Ecto neural progenitor cell (in vitro differentiated cells): ENCODE measurements around the gene PIANP.
"Not testable (repeated sequence)": the region's sequence is repeated elsewhere in the genome, so short reads cannot be mapped to it uniquely, and the experiment has no call there.

ENCODE experiments used
- DNase-seq: peaks from one replicate; pipeline ENCODE4 v3.0.0-alpha.2; 2018; ENCODE audit warnings: low spot score

PIANP gene

GRCh38 chr12:6708351-6708750 is 7.7 kb upstream of the PIANP start:
- not testable (repeated sequence) for DNase-seq

DNA sequence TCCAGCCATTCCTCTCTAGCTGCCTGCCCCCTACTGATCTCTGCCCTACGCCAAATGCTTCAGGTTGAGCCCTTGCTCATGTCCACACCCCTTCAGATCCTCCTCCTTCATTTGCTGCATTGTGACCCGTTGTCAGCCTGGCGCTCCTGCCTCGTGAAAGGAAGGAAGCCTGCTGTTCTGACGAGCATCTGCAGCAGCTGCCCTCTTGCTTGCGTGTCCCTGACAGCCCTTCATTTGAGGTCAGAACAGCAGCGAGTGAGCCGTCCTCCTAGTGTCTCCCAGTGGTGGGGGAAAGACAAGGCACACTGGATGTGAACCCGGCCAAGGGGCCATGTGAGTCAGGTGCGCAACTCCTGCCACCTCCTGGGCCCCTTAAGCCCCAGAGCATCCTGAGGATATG is 3.0 kb upstream of the PIANP start:
- peak; percentile 66 for DNase-seq

- DNase-seq: peak; percentile 58
Measured at GRCh38 chr12:6701078-6701768, 608 bp upstream of the PIANP start.

GRCh38 chr12:6699989-6700645 is 498 bp downstream of the PIANP start:
- DNase-seq: peak; percentile 82

DNA sequence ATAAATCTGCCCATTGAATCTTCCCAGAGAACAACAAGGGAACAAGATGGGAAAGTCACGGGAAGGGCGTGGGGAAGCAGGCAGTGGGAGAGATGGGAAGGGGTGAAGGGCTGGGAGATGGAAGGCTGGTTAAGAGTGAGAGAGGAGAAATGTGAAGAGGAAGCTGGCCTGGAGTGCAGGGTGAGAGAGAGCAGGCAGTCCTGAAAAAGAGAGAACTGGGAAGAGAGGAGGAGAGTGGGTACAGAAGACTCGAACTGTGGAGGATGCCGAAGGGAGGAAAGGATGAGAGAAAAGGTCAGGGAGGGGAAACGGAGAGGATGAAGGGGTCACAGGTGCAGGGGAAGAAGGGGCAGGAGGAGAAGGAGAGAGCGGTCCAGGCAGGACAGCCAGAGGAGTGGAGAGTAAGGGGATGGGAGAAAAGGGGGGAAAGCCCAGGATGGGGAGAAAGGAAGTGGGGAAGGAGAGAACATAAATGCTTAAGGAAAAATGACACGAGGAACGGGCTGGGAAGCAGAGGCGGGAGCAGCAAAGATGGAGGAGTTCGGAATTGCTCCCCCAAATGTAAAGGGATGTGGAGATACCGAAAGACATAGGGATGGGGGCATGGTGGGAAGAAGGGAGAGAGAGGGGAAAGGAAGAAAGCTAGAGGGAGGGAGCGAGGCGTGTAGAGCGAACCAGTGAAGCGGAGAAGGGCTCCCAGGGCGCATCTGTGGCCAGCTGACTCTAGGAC is 1.2 kb downstream of the PIANP start:
- DNase-seq: no peak

GRCh38 chr12:6698352-6699046 is 2.1 kb downstream of the PIANP start:
- no peak for DNase-seq

GRCh38 chr12:6697584-6698351 is 2.8 kb downstream of the PIANP start:
- DNase-seq: peak; percentile 70

DNA sequence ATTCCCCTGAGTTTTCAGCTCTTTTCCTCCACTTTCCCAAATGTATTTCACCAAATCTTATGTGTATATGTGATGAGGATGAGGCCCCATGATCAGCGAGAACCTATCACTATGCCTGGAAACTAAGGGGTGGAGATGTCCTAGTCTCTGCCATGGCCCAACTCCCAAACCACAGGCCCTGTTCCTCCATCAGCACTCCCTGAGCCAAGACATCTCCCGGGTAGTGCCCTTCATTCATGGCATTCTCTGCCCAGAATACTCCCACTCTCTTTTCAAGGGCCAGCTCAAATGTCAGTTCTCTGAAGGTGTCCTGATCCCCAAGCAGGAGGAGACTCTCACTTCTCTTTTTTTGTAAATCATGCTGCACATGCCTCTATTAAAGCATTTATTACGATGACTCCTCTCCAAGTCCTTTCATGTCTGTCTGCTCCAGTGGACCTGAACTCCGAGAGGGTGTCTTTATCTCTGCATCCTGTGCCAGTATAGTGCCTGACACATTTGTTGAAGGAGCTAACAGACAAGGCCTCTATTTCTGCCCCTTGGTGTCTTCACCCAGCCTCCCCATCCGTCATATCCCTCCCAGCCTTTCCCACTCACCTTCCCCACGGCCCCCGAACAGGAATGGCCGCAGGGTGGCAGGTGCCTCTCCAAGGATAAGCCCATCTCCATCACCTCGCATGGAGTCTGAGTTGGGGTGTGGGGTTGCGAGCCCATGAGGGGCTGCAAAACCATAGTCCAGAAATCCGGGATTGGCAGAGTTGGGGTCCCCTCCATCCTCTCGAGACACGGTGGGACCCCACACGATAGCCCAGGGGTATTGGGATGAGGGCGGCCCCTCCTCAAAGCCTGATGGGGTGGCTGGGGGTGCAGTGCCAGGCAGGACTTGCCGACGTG is 3.7 kb downstream of the PIANP start:
- no peak for DNase-seq

- no peak for DNase-seq
Measured at GRCh38 chr12:6695313-6696045, 5.1 kb downstream of the PIANP start.

DNA sequence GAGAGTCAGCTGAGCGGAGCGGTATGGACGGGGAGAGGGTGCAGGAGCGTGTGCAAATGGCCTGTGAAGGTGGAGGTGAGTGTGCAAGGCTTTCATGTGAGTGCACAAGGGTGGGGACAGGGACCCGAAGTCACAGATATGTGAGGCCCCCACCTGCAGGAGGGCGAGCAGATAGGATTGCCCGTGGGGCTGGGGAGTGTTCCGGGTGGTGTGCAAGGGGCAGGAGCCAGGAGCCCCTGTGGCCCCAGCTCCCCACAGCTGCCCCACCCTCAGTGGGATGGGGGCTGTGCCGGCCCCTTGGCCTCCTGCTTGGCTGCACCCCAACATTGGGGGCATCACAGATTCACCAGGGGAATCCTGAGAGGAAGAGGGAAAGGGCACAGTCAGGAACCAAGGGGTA is 5.9 kb downstream of the PIANP start:
- no peak for DNase-seq

- no peak for DNase-seq
Measured at GRCh38 chr12:6693832-6694355, 6.7 kb downstream of the PIANP start.

- DNase-seq: no peak
Measured at GRCh38 chr12:6692888-6693287, 7.7 kb downstream of the PIANP start.

- no peak for DNase-seq
Measured at GRCh38 chr12:6691473-6691872, 9.1 kb downstream of the PIANP start.

GRCh38 chr12:6688999-6689882 is 11.4 kb downstream of the PIANP start, which contains the start of gene ZNF384:
ZNF384 (minus strand) TSS chr12:6689375; CDS start chr12:6679520, 9,855 bp downstream.
- DNase-seq: peak; percentile 98

GRCh38 chr12:6688543-6688998 is 12.0 kb downstream of the PIANP start:
- DNase-seq: no peak

- no peak for DNase-seq
Measured at GRCh38 chr12:6685814-6686213, 14.8 kb downstream of the PIANP start.

- DNase-seq: no peak
Measured at GRCh38 chr12:6684609-6685008, 16.0 kb downstream of the PIANP start.

- DNase-seq: no peak
Measured at GRCh38 chr12:6676962-6677361, 23.7 kb downstream of the PIANP start.

GRCh38 chr12:6672143-6672542 is 28.5 kb downstream of the PIANP start:
- DNase-seq: no peak
